ENCODE measurements around the gene TRIM75. TPM values are rescaled to one million over a fixed set of nuclear protein-coding genes. Genes with fewer than 3 reads are reported as not detected.

Gene TRIM75
- total and polyA plus RNA-seq, 2 donors (not counting 3 experiments of a cell fraction or from before 2014, with no cell fraction given), result not detected

DNA sequence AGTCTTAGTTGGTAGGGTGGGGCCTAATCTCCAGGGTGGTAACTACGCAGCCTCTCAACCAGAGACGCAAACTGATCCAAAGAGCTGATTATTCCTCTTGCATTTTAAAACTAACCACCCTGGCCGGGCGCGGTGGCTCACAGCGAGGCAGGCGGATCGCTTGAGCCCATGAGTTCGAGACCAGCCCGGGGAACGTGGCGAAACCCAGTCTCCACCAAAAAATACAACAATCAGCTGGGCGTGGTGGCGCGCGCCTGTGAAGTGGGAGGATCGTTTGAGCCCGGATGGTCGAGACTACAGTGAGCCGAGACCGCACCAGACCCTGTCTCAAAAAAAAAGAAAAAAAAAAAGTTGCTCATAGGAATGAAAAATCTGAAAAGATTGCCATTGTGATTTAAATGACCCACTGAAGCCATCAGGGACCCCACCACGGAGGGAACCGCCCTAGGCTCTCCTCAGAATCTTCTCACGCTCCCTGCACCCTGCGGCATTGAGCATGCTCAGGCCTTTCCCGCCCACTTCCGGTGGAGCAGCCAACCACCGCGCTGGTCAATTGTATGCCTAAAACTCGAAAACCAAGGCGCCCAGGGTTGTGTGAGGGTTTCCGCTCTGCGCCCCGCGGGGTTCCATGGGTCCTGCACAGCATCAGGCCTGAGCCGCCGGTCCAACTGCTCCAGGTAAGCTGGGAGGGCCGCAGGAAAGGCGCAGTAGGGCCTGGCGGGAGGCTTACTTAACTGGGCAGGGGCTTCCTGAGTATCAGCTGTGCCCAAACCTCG, 22.0 kb upstream of the TRIM75 start, which contains the start of gene TRIM60:
Gene TRIM60 (plus strand): TSS at position 564 of the 776 bp plus-strand sequence. CDS start 8,074 bp downstream, outside the sequence.
- Histone ChIP-seq H3K79me2 (ENCODE audit: control insufficient read depth, insufficient read depth, low read length) (no peaks in the 10 kb centered on the region), H3K9me3 (replicated peaks; ENCODE audit: control insufficient read depth, insufficient read depth, low read length) (no peaks in the 10 kb centered on the region), H3K4me3 (replicated peaks in 1 of 3; ENCODE audit: insufficient read depth in 1 of 3, low read depth in 1 of 3, low read length in 3 of 3) (no peak within 1 kb of the TSS), H3K36me3 (ENCODE audit: control insufficient read depth in 2 of 2, extremely low read depth in 1 of 2, insufficient read depth in 2 of 2, low read length in 2 of 2) (no peaks in the 10 kb centered on the region), H3K4me1 (ENCODE audit: control insufficient read depth, extremely low read depth, insufficient read depth, low read length) (no peaks in the 10 kb centered on the region), H3K4me2 (ENCODE audit: insufficient read depth, low read length) (no peak within 1 kb of the TSS), H2AFZ (ENCODE audit: low read depth, low read length) (no peak within 1 kb of the TSS), H3K9ac (replicated peaks; ENCODE audit: extremely low read depth, insufficient read depth, low read length) (no peak within 1 kb of the TSS), H4K20me1 (replicated peaks; ENCODE audit: control insufficient read depth, extremely low read depth, insufficient read depth, low read length) (no peaks in the 10 kb centered on the region), H3K27me3 (ENCODE audit: control insufficient read depth in 2 of 2, insufficient read depth in 2 of 2, low read length in 2 of 2) (no peaks in the 10 kb centered on the region), H3K9me1 (replicated peaks; ENCODE audit: control insufficient read depth, extremely low read depth, insufficient read depth, low read length) (no peaks in the 10 kb centered on the region), H3K27ac (ENCODE audit: insufficient read depth, low read depth, low read length) (no peak within 1 kb of the TSS)
- no TSS peak for BruUV-seq (replicated peaks)
- intact Hi-C loops (cut with micrococcal nuclease), result no loop called here
- DNase-seq (ENCODE audit: low read depth, low spot score) (no peak), FAIRE-seq (no peak)
- TF ChIP-seq FOS (IDR thresholded peaks at IDR 0.05; ENCODE audit: borderline replicate concordance, insufficient read depth, low read length) (no peak), POLR2AphosphoS5 (IDR thresholded peaks at IDR 0.05; ENCODE audit: insufficient read depth, low read depth, low read length) (no peak), GATA2 (IDR thresholded peaks at IDR 0.05; ENCODE audit: insufficient read depth, insufficient read length, low read depth, low read length) (no peak), MYC (IDR thresholded peaks at IDR 0.05; ENCODE audit: low read depth, low read length) (no peak), POLR2A (IDR thresholded peaks at IDR 0.05; ENCODE audit: low read depth, low read length) (no peak), EZH2 (IDR thresholded peaks at IDR 0.05; ENCODE audit: borderline replicate concordance, low read depth, low read length, severe bottlenecking) (no peak), JUN (IDR thresholded peaks at IDR 0.05; ENCODE audit: borderline replicate concordance, insufficient read depth, insufficient read length, low read depth) (no peak)
- TF ChIP-seq, protein P1, sequence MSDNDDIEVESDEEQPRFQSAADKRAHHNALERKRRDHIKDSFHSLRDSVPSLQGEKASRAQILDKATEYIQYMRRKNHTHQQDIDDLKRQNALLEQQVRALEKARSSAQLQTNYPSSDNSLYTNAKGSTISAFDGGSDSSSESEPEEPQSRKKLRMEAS (IDR thresholded peaks at IDR 0.05; ENCODE audit: insufficient read depth, insufficient read length), result no peak
- TF ChIP-seq, protein P2, sequence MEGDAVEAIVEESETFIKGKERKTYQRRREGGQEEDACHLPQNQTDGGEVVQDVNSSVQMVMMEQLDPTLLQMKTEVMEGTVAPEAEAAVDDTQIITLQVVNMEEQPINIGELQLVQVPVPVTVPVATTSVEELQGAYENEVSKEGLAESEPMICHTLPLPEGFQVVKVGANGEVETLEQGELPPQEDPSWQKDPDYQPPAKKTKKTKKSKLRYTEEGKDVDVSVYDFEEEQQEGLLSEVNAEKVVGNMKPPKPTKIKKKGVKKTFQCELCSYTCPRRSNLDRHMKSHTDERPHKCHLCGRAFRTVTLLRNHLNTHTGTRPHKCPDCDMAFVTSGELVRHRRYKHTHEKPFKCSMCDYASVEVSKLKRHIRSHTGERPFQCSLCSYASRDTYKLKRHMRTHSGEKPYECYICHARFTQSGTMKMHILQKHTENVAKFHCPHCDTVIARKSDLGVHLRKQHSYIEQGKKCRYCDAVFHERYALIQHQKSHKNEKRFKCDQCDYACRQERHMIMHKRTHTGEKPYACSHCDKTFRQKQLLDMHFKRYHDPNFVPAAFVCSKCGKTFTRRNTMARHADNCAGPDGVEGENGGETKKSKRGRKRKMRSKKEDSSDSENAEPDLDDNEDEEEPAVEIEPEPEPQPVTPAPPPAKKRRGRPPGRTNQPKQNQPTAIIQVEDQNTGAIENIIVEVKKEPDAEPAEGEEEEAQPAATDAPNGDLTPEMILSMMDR (IDR thresholded peaks at IDR 0.05; ENCODE audit: extremely low read depth in 1 of 2, insufficient read depth in 1 of 2, low read depth in 1 of 2, low read length in 2 of 2), result no peak
- ChIA-PET POLR2A (no interaction called here), CTCF (no interaction called here)
- dilution Hi-C loops (cut with MboI; ENCODE audit: extremely low pct_ligation_motif_present, low sequenced_read_pairs), result no loop called here
